Sigmoid colon (tissue), 4 donors: ENCODE measurements around the gene RBP7.

ENCODE experiments used
- EP300 ChIP-seq, 4 donors: sonication (generic); formaldehyde crosslinking; IDR thresholded peaks; one replicate each; pipeline ENCODE4 v1.6.1; 2017; ENCODE audit warnings: antibody characterized with exemption in 4 of 4
- POLR2A ChIP-seq, 2 donors: fragments of 450-650 bp; IDR thresholded peaks; one replicate each; pipeline ENCODE4 v1.6.1; 2016; ENCODE audit warnings: antibody characterized with exemption in 2 of 2, mild to moderate bottlenecking in 2 of 2, moderate library complexity in 2 of 2
- TF ChIP-seq, protein P1 (sequence below), 4 experiments: fragments of 450-650 bp in 3 of 4; fragments of 200-600 bp in 1 of 4; IDR thresholded peaks; one replicate each; pipeline ENCODE4 v1.5.1; 2016 to 2019; ENCODE audit warnings: antibody characterized with exemption in 4 of 4, mild to moderate bottlenecking in 3 of 4, moderate library complexity in 2 of 4

- TF ChIP-seq, protein P1, sequence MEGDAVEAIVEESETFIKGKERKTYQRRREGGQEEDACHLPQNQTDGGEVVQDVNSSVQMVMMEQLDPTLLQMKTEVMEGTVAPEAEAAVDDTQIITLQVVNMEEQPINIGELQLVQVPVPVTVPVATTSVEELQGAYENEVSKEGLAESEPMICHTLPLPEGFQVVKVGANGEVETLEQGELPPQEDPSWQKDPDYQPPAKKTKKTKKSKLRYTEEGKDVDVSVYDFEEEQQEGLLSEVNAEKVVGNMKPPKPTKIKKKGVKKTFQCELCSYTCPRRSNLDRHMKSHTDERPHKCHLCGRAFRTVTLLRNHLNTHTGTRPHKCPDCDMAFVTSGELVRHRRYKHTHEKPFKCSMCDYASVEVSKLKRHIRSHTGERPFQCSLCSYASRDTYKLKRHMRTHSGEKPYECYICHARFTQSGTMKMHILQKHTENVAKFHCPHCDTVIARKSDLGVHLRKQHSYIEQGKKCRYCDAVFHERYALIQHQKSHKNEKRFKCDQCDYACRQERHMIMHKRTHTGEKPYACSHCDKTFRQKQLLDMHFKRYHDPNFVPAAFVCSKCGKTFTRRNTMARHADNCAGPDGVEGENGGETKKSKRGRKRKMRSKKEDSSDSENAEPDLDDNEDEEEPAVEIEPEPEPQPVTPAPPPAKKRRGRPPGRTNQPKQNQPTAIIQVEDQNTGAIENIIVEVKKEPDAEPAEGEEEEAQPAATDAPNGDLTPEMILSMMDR (IDR thresholded peaks at IDR 0.05): no peak
- TF ChIP-seq EP300 (IDR thresholded peaks at IDR 0.05): no peak
- TF ChIP-seq POLR2A (IDR thresholded peaks at IDR 0.05): no peak
Measured at GRCh38 chr1:10057796-10058195, 60.8 kb downstream of the RBP7 start.
